HG02884 (cell line): ENCODE results near the gene TSHZ3.

ENCODE experiments used
- ATAC-seq: cut with Tn5 transposase; IDR thresholded peaks from one replicate; pipeline ENCODE4 v1.9.1; 2021; ENCODE audit warnings: mild to moderate bottlenecking, moderate library complexity; ENCODE audit not compliant: unreplicated experiment

The TSHZ3 gene, protein sequence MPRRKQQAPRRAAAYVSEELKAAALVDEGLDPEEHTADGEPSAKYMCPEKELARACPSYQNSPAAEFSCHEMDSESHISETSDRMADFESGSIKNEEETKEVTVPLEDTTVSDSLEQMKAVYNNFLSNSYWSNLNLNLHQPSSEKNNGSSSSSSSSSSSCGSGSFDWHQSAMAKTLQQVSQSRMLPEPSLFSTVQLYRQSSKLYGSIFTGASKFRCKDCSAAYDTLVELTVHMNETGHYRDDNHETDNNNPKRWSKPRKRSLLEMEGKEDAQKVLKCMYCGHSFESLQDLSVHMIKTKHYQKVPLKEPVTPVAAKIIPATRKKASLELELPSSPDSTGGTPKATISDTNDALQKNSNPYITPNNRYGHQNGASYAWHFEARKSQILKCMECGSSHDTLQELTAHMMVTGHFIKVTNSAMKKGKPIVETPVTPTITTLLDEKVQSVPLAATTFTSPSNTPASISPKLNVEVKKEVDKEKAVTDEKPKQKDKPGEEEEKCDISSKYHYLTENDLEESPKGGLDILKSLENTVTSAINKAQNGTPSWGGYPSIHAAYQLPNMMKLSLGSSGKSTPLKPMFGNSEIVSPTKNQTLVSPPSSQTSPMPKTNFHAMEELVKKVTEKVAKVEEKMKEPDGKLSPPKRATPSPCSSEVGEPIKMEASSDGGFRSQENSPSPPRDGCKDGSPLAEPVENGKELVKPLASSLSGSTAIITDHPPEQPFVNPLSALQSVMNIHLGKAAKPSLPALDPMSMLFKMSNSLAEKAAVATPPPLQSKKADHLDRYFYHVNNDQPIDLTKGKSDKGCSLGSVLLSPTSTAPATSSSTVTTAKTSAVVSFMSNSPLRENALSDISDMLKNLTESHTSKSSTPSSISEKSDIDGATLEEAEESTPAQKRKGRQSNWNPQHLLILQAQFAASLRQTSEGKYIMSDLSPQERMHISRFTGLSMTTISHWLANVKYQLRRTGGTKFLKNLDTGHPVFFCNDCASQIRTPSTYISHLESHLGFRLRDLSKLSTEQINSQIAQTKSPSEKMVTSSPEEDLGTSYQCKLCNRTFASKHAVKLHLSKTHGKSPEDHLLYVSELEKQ

DNA sequence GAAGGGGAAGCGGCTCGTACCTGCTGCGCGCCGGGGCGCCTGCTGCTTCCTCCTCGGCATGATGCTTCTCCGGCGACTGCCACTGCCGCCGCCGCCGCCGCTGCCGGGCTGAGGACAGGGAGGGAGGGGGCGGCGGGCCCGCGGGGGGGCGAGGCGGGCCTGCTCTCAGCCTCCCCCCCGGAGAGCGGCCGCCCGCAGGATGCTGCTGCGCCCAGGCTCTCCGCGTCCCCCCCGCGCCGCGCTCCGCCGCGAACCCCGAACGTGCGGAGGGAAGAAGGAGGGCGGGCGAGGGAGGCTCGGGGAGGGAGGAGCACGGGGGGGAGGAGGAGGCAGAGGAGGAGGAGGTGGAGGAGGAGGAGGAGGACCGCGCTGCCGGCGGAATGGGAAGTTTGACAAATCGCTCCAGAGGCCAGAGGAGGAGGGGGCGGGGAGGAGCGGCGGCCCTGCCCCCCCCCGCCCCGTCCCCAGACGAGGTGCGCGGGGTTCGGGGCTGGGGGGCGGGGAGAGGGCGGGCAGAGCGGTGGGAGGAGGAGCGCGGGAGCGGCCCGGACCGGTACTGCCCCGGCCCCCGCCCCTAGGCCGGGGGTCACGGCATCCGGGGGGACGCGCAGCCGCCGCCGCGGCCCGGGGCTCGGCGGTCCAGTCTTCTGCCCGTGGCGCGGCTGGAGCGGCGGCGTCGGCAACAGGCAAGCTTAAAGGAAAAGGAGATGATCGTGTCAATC, at the start of gene TSHZ3:
TSHZ3 (minus strand) TSS at position 277 of the 722 bp plus-strand sequence; CDS start at position 60, 217 bp downstream.
- no peak for ATAC-seq

DNA sequence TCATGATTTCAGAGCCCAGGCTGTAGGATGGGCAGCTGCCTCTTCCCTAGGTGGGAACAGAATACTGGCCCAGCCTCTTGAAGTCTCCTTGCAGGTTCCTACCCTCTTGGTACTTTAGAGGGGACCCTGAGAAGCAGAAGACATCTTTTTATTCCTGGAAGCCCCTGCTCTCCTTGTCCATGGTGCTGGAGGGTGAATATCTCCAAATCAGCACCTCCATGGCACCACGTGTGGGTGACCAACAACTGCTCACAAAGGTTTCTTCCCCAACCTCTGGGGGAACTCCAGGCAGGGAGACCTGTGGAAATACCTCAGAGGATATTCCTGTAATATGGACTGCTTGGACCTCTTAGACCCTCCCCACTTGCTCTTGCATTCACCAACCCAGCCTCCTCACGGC, 48.1 kb upstream of the TSHZ3 start:
- ATAC-seq = no peak

DNA sequence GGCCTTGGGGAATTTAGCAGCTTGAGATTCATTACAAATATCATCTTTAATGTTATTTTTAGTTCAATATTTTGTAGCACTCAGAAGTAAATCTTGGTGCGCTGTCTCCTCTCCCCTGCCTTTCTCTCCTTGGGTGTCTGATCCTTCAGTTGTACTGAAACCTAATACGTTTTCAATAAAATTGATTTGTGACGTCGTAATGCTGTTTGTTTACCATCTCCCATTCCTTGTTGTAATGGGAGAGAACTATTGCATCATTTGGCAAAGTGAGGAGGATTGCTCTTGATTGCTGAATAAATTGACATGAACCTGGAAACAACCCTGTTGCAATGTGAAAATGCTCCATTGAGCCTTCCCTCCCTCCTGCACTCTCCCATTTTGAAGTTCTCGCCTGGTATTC, 43.2 kb upstream of the TSHZ3 start:
- ATAC-seq = no peak

DNA sequence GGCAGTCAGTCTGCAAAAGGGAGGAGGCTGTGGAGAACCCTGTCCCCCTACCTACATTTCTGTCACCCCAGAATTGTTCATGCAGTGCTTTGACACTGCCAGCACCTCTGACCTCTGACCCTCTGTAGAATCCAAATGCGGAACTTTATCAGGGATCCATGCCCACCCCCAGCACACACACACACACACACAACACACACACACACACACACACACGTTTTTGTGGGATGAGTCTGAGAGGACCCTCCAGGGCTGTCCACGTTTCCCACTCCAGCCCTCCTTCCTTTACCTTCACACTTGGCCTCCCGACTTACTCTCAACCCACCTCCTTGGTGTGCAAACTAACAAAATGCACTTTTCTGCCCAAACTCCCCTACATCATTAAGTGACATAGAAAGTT, 42.3 kb upstream of the TSHZ3 start:
- ATAC-seq = no peak

DNA sequence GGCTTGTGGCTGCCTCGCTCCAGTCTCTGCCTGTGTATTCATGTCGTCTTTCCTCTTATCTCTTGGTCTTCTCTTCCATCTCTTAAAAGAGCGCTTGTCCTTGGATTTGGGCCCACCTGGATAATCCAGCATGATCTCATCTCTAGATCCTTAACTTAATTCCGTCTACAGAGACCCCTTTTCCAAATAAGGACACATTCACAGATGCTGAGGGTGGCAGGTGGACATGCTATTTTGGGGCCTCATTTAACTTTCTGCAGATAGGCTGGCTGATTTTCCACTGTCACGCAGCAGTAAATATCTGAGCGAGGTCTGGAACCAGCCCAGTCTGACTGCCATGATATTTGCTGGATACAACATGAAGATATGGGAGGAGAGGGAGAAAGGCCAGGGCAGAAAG, 41.5 kb upstream of the TSHZ3 start:
- ATAC-seq = no peak

DNA sequence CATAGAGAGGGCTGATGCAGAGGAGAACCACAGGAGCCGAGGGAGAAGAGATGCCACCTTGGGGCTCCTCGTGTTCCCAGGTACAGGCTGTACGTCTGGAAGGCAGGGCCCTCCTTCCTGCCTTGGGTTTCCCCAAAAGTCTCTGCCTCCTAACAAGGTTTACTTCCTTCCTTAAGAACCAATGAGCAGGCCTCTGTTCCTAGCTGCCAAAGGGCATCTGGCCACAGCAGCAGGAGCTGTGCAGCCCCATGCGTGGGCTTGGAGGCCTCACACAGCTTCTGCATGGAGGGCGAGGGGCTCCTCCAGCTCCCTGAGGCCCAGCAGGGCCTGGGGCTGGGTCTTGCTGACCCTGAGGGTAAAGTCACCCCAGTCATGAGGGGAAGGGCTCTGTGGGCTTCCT, 40.6 kb upstream of the TSHZ3 start:
- ATAC-seq = no peak

DNA sequence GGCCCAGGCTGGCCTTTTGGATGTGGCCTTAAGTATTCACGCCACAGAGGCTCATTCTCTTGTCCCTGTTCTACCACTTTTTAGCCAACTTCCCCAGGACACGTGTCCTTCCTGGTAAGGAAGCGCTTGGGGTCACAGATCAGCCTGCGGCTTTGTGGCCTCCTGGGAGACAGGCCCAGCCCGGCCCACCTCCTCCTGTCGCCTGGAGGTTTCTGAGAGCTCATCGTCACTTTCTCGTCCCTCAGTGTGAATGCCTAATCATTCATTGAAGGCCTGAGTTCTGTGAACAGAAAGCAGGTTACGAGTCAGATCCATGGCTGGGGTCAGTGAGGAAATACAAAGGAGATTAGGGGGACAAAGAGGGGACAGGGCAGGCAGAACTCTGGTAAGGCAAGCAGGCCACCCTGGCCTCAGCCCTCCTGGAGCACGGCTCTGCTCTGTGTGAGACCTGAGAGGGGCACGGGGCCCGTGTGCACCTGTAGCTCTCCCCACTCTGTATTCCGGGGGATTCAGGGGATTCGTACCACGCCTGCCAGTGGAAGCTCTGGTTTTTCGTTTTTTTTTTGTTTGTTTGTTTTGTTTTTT, 38.6 kb upstream of the TSHZ3 start:
- ATAC-seq = no peak

DNA sequence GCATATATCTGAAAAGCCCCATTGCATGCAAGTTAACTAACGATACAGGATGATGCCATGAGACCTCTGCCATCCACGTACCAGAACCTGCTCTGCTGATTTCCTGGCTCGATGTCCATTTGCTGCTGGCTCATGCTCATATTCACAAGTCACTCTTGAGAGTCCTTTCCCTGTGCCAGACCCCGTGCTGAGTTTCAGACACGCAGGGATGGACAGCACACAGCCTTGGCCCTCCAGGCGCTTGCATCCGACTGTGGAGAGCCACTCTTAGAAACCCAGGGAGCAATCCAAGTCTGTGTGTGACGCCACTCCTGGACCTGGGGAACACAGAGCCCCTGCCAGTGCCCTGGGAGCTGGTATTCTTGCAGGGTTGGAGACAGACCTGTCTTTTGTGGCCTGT, 37.6 kb upstream of the TSHZ3 start:
- no peak for ATAC-seq

DNA sequence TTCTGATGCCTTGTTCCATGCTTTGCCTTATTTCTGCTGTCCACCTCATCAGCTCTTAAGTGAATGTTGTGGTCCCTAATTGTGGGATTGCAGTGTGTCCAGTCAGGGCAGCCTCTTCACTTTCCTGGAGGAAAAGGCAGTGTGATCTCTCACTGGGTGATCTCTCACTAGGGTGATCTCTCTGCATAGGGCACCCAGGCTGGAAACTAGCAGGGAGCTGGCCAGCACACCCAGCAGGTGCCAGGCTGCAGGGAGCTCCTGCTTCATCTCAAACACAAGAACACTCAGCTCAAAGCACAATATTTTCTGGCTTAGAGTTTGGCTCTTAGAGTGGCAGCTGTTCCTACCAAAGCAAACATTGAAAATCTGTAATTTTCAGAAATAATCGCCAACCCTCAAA, 36.5 kb upstream of the TSHZ3 start:
- no peak for ATAC-seq

DNA sequence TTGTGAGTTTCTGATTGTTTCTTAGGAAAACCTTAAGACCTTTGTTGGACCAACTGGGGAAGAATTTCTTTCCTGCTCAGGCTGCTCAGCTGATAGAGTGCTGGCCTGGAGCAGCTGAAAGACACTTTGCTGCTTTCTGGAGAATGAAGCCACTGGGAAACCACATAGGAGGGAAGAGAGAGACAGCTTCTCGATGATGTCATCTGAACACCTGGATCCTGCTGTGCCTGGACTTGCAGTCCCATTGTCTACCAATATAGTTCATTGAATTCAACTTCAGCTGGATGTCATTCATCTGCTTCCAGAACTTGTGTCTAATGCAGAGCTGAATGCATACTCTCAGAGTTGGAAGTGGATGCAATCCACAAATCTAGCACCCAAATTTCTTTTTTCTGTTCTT, 34.3 kb upstream of the TSHZ3 start:
- ATAC-seq = no peak

DNA sequence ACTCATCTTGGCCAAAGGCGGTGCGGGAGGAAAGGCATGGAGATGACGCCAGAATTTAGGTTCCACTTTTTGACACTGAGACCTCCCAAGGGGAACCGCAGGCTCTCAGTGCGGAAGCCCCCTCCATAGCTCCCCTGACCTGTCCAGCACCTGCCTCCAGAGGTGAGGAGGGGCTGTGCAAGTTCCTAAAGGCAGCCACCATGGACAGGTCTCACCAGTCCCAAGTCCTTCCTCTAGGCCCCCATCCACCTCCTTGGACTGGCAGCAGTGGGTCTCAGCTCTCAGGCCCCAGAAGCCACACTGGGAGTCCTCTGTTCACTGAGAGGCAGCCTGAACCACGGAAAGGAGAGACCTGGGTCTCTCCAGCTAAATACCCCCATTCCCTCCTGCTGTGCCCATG, 31.6 kb upstream of the TSHZ3 start:
- ATAC-seq = no peak

DNA sequence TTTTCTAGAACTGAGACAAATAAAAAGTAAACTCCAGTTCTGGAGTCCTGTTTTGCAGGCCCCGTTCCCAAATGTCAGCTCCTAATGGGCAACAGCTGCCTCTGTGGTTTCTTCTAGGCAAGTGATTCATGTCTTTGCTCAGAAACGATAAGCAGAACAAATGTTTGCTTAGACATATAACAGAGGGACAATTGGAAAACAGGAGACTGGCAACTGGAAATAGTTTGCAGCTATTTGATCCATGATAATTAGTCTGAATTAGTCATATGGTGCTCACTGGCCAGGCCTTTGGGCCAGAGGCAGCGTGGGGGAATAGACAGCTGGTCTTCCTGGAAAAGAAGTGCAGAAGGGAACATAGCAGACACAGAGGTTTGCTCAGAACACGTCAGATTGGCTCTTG, 29.2 kb upstream of the TSHZ3 start:
- no peak for ATAC-seq

DNA sequence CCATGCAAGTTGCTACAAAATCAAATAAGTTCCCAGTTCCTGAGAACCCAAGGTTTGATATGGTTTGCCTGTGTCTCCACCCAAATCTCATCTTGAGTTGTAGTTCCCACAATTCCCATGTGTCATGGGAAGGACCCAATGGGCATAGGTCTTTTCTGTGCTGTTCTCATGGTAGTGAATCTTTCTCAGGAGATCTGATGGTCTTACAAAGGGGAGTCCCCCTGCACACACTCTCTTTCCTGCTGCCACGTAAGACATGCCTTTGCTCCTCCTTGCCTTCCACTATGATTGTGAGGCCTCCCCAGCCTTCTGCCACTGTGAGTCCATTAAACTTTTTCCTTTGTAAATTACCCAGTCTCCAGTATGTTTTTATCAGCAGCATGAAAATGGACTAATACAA, 28.5 kb upstream of the TSHZ3 start:
- no peak for ATAC-seq

DNA sequence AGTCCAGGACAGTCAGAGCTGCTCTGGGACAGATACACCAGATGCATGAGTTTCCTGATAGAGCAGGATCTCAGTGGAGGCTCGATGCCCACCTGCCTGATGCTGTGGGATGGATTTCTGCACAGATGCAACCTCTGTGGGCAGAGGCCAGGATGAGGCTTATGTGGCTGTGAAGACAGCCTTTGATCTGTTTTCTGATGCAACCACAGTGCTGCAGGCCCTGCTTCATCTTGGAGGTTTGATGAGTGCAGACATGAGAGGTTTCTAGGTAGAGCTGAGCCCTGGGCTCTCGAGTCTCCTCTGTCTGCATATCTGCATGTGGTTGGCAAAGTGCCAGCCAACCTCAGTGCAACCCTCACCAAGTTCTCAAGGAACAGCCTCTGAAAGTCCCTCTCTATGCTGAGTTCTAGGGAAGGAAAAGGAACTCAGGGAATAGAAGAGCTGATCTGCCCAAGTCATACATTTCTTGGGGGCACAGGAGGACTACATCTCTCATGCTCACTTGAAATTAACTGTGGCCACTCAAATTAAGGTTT, 23.1 kb upstream of the TSHZ3 start:
- no peak for ATAC-seq

DNA sequence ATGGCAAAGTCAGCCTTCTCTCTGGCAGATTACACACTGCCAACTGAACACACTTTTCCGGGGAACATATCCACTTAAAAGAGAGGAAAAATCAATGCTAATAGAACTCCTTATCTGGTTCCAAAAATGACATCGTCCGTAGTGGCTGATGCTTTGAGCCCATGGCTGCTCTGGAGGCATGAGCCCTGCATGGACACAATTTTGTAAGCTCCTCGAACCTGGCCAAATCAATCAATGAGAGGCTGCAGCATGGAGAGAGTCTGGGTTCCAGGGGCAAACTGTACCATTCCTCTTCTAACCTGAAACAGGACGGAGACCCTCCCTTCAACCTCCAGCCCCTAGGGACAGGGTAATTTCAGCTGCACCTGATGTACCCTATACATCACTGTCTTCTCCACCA, 21.0 kb upstream of the TSHZ3 start:
- no peak for ATAC-seq

DNA sequence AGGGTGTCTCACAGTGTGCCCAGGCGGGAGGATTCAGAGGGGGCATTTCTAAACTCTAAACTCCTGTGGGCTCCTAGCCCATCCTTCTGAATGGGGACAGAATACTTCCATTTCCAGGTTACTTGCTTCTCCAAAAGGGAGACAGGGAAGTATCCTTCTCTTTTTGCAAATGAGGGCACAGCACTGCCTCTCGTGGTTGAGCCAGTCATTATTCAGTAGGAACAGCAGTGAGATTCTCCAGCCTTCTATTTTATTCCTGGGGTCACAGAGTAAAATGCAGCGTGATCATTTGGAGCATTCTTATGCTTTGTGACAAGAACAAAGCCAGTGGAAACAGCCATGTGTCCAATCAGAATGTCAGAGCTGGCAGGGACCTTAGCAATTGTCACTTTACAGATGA, 15.7 kb upstream of the TSHZ3 start:
- no peak for ATAC-seq

DNA sequence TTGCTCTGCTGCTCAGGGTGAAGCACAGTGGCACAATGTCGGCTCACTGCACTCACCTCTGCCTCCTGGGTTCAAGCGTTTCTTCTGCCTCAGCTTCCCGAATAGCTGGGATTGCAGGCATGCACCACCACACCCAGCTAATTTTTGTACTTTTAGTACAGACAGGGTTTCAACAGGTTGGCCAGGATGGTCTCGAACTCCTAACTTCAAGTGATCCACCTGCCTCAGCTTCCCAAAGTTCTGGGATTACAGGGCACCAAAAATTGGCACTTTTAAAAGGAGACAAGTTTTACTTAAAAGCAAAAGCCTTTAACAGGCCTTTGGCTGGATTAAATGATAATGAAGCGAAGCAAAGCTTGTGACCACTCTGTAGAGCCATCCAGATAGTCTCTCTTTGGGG, 12.5 kb upstream of the TSHZ3 start:
- no peak for ATAC-seq

DNA sequence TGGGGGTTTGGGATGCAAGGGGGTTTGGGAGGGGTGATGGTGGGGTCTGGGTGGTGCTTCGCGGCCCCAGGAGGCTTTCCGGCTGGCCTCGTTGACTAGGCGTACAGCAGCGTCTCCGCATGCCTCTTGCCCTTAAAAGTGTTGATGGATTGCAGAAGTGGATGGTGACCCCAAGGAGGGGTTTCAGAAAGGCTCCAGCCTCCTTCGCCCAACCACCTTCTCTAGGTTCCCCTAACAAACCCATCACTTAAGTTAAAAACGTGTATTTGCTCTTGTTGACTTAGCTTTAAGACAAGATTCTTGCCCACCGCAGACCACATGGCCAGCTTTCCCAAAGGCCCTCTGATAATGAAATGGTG, 8.1 kb upstream of the TSHZ3 start:
- no peak for ATAC-seq

DNA sequence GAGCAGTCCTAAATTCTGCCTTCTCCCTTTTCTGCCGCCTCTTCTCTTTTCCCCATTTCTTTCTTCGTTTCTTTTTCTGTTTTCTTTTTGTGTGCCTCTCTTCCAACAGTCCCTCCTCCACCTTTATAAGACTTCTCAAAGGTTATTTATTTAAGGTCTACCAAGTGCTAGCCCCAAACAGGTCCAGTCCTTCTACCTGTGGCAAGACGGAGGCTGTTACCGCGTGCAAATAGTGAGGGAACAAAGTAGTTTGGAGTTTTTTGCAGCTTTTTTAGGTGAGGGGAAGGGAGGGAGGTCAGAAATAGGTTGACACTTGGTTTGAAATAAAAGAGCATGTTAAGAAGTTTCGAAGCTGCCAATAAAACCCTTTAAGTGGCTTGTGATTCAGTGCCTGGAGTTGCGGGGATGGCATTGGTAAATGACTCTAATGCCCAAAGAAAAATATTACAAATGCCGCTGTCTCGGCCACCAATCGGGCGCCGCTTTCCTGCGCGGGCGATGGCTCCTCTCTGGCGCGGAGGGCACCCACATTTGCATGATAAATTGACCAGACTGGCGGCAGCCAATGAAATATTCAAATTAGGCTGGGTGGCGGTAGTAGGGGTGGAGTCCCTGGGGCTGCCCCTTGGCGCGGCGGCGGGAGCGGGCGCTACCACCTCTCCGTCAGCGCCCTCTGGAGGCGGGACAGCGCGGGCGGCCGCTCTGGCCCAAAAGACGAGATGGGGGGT, 7.5 kb upstream of the TSHZ3 start:
- no peak for ATAC-seq
